ENCODE data around the gene PLEKHB2. TPM values are rescaled to one million over a fixed set of nuclear protein-coding genes. Genes with fewer than 3 reads are reported as not detected.
"Not testable (repeated sequence)": the region's sequence is repeated elsewhere in the genome, so short reads cannot be mapped to it uniquely, and the experiment has no call there.

Gene PLEKHB2
- total RNA-seq, 4 donors from 2014 or later, result 38.1 to 58.7 (median 49.0) TPM

DNA sequence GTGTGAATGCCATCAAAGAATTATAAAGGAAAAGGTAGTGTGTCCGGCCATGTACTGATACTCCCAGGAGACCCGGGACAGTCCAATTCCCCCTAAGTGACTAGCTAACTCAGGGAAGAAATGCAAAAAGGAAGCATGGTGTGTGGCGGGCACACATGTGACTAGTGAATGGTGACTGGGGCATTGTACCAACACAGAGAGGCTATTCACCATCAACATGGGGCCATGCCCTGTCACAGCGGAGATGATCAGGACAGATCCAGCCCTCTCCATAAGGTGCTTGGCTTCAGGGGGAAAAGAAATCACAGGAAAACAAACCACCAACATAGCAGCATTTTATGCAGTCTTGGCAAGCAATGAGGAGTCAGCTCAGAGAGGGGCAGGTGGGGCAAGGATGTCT lies 46.2 kb upstream of the PLEKHB2 start:
- WGBS, 2 donors (ENCODE audit: low coverage in 1 of 2), result 43 to 88% methylated on average over 3 to 4 of the region's 4 CpGs
- Histone ChIP-seq H3K4me3 (no peak overlapping the region), H3K4me1 (peaks cover 0 to 68% (median 5%) of the 10 kb centered on the region in 3 donors), H3K9me3 (no peaks in the 10 kb centered on the region), H3K27ac (no peak overlapping the region), H3K36me3 (peaks cover 0 to 47% of the 10 kb centered on the region in 2 donors), H3K27me3 (no peaks in the 10 kb centered on the region)
- ATAC-seq, result no peak
- no peak for TF ChIP-seq POLR2A (IDR thresholded peaks at IDR 0.05)
- TF ChIP-seq, protein P1, sequence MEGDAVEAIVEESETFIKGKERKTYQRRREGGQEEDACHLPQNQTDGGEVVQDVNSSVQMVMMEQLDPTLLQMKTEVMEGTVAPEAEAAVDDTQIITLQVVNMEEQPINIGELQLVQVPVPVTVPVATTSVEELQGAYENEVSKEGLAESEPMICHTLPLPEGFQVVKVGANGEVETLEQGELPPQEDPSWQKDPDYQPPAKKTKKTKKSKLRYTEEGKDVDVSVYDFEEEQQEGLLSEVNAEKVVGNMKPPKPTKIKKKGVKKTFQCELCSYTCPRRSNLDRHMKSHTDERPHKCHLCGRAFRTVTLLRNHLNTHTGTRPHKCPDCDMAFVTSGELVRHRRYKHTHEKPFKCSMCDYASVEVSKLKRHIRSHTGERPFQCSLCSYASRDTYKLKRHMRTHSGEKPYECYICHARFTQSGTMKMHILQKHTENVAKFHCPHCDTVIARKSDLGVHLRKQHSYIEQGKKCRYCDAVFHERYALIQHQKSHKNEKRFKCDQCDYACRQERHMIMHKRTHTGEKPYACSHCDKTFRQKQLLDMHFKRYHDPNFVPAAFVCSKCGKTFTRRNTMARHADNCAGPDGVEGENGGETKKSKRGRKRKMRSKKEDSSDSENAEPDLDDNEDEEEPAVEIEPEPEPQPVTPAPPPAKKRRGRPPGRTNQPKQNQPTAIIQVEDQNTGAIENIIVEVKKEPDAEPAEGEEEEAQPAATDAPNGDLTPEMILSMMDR (IDR thresholded peaks at IDR 0.05), result no peak
- TF ChIP-seq POLR2AphosphoS5 (IDR thresholded peaks at IDR 0.05), result no peak
- TF ChIP-seq EP300 (IDR thresholded peaks at IDR 0.05), result no peak

DNA sequence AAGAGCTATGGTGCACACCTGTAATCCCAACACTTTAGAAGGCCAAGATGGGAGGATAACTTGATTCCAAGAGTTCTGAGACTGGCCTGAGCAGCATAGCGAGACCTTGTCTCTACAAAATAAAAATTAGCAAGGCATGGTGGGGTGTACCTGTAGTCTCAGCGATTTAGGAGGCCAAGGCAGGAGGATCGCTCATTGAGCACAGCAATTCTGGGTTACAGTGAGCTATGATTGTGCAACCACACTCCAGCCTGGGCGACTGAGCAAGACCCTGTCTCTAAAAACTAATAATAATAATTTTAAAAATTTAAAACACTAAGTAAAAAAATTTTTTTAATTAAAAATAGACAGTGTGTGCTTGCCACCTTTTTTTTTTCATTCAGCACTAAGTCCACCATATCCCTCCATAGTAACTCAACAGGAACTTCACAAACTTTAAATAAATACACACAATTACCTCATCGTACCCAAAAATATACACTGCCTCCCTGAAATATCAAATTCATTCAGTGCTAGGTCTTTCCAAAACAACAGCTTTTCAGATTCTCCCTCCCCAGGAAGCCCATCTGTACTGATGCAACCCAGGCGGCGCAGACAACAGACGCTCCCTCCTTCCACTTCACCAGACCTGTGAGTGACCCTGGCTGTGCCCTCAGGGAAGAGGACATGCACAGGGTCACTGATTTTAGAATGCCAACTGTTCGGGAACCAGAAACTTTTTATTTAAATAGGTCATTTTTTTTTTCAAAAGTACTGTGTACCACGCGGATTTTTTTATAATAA lies 41.4 kb upstream of the PLEKHB2 start:
- ATAC-seq, result no peak
- H3K4me3 ChIP-seq, result no peak overlapping the region
- peaks cover 0 to 59% (median 4%) of the 10 kb centered on the region in 3 donors for H3K4me1 ChIP-seq
- no peaks in the 10 kb centered on the region for H3K27me3 ChIP-seq
- peaks cover 0 to 42% of the 10 kb centered on the region in 2 donors for H3K36me3 ChIP-seq
- 78 to 81% methylated on average over 10 to 11 of the region's 11 CpGs for WGBS, 2 donors (ENCODE audit: low coverage in 1 of 2)
- H3K9me3 ChIP-seq, result no peaks in the 10 kb centered on the region
- TF ChIP-seq POLR2AphosphoS5 (IDR thresholded peaks at IDR 0.05) (no peak), EP300 (IDR thresholded peaks at IDR 0.05) (no peak)
- no peak overlapping the region for H3K27ac ChIP-seq

DNA sequence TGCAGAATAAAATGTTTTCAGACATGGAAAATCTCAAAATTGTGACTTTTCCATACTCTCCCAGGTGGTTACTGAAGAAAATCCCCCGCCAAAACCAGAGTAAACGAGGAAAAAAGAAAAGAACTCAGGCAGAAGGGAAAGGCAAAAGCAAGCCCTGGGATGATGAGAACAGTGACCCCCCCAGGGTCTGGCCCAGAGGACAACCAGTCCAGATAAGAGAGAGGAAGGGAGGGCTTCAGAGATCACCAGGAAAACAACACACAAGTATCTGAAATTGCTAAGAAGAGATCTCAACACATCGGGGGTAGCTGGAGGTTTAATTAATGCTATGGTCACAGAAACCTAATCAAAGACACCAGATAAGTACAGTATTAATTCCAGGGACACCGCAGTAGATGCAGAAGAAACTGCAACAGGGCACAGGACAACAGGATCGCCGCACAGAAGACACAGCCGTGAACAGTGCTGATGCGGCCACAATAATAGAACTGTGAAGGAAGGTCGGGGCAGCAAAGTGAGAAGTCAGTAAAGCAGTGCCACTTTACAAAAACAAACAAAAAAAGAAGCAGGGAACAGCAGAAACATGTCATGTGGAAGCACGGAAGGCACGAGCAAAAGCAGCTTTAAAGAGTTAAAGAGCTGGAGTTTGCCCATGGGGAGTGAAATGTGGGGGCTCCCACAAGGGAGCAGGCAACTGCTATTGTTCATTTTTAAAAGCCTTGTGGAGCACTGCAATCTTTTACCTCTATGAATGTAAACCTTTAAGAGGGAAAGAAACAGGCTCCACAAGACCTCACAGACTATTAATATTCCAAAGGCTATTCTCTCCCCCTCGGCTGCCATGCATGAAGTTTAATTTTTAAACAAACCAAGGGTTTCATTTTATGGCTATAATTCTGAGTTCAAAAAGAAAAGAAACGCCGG lies 40.3 kb upstream of the PLEKHB2 start:
- Histone ChIP-seq H3K27ac (no peak overlapping the region), H3K4me3 (no peak overlapping the region), H3K36me3 (peaks cover 0 to 45% of the 10 kb centered on the region in 2 donors), H3K9me3 (no peaks in the 10 kb centered on the region), H3K4me1 (peaks cover 0 to 50% (median 4%) of the 10 kb centered on the region in 3 donors), H3K27me3 (no peaks in the 10 kb centered on the region)
- ATAC-seq, result no peak
- TF ChIP-seq POLR2AphosphoS5 (IDR thresholded peaks at IDR 0.05) (no peak), EP300 (IDR thresholded peaks at IDR 0.05) (no peak), POLR2A (IDR thresholded peaks at IDR 0.05) (no peak)
- TF ChIP-seq, protein P1 (IDR thresholded peaks at IDR 0.05), result no peak
- 47 to 67% methylated on average over 7 to 13 of the region's 14 CpGs for WGBS, 2 donors (ENCODE audit: low coverage in 1 of 2)

DNA sequence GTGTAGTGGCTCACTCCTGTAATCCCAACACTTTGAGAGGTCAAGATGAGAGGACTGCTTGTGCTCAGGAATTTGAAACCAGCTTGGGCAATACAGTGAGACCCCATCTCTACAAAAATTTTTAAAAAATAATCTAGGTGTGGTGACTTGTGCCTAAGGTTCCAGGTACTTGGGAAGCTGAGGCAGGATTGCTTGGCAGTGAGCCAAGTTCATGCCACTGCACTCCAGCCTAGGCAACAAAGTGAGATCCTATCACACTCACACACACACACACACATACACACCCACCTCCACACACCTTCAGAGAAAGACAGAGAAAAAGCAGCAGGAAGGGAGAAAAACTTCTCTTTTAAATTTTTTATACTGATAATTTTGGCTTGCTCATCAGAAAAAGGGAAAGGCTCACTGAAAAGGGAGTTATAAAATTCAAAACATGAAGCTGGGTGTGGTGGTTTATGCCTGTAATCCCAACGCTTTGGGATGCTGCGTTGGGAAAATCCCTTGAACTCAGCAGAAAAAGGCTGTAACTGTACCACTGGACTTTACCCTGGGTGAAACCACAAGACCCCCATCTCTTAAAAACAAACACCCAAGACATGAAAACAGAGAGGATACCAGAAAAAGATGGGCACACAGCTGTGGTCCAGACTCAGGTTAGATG lies 37.5 kb upstream of the PLEKHB2 start:
- TF ChIP-seq POLR2A (IDR thresholded peaks at IDR 0.05) (no peak), POLR2AphosphoS5 (IDR thresholded peaks at IDR 0.05) (no peak), EP300 (IDR thresholded peaks at IDR 0.05) (no peak)
- TF ChIP-seq, protein P1 (IDR thresholded peaks at IDR 0.05), result no peak
- Histone ChIP-seq H3K27me3 (no peaks in the 10 kb centered on the region), H3K27ac (no peak overlapping the region), H3K4me3 (no peak overlapping the region), H3K9me3 (no peaks in the 10 kb centered on the region), H3K4me1 (peaks cover 0 to 32% (median 4%) of the 10 kb centered on the region in 3 donors), H3K36me3 (peaks cover 0 to 65% of the 10 kb centered on the region in 2 donors)
- WGBS, 2 donors (ENCODE audit: low coverage in 1 of 2), result 39% methylated on average over 2 of the region's 2 CpGs; no CpG with 5 or more reads in 1 of the 2 donors
- ATAC-seq, result no peak

DNA sequence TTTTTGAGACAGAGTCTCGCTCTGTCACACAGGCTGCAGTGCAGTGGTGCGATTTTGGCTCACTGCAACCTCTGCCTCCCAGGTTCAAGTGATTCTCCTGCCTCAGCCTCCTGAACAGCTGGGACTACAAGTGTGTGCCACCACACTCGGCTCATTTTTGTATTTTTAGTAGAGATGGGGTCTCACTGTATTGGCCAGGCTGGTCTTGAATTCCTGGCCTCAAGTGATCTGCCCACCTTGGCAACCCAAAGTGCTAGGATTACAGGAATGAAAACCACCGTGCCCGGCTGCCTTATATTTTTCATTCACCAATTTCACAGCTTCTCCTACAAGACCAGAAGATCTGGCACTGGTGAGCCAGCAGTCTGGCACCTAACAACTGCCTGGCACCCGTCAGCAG lies 37.0 kb upstream of the PLEKHB2 start:
- 96 to 100% methylated on average over 2 of the region's 6 CpGs for WGBS, 2 donors (ENCODE audit: low coverage in 1 of 2)
- peaks cover 0 to 62% of the 10 kb centered on the region in 2 donors for H3K36me3 ChIP-seq
- not testable (repeated sequence) for ATAC-seq, H3K4me3 ChIP-seq, H3K27me3 ChIP-seq, H3K9me3 ChIP-seq, H3K27ac ChIP-seq
- peaks cover 0 to 32% (median 4%) of the 10 kb centered on the region in 3 donors for H3K4me1 ChIP-seq

DNA sequence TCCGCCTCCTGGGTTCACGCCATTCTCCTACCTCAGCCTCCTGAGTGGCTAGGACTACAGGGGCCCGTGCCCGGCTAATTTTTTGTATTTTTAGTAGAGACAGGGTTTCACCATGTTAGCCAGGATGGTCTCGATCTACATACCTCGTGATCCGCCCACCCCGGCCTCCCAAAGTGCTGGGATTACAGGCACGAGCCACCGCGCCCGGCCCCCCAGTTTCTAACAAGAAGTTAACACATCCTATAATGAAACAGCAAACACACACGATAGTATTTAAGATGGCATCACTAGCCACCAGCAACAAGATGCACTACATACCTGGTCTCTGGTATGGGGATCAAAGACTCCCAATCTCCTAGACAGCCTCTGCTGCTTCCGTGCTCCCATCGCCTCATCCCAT lies 29.6 kb upstream of the PLEKHB2 start:
- peaks cover 0 to 96% of the 10 kb centered on the region in 2 donors for H3K36me3 ChIP-seq
- 90 to 100% methylated on average over 1 to 2 of the region's 15 CpGs for WGBS, 2 donors (ENCODE audit: low coverage in 1 of 2)
- not testable (repeated sequence) for ATAC-seq, H3K9me3 ChIP-seq, H3K27ac ChIP-seq, H3K27me3 ChIP-seq, H3K4me3 ChIP-seq
- H3K4me1 ChIP-seq, result peaks cover 0 to 29% (median 0%) of the 10 kb centered on the region in 3 donors
